HL-60 (cell line): ENCODE results near the gene IZUMO1.

Experiments
- GABPA ChIP-seq: IDR thresholded peaks from 2 replicates; pipeline ENCODE4 v1.6.1; 2012; ENCODE audit warnings: low read depth
- POLR2AphosphoS5 ChIP-seq: IDR thresholded peaks from 2 replicates; pipeline ENCODE4 v1.6.1; 2012; ENCODE audit warnings: low read depth
- REST ChIP-seq: IDR thresholded peaks from 2 replicates; pipeline ENCODE4 v1.6.1; 2012; ENCODE audit warnings: low read depth; ENCODE audit not compliant: insufficient replicate concordance
- SPI1 ChIP-seq: IDR thresholded peaks from 2 replicates; pipeline ENCODE4 v1.6.1; 2012; ENCODE audit warnings: low read depth, mild to moderate bottlenecking, borderline replicate concordance
- TF ChIP-seq, protein P1 (sequence below): IDR thresholded peaks from one replicate; pipeline ENCODE4 v1.5.1; 2011; ENCODE audit warnings: low read length, control low read depth, inconsistent platforms; ENCODE audit not compliant: insufficient read depth

- no peak for TF ChIP-seq POLR2AphosphoS5
- TF ChIP-seq, protein P1, sequence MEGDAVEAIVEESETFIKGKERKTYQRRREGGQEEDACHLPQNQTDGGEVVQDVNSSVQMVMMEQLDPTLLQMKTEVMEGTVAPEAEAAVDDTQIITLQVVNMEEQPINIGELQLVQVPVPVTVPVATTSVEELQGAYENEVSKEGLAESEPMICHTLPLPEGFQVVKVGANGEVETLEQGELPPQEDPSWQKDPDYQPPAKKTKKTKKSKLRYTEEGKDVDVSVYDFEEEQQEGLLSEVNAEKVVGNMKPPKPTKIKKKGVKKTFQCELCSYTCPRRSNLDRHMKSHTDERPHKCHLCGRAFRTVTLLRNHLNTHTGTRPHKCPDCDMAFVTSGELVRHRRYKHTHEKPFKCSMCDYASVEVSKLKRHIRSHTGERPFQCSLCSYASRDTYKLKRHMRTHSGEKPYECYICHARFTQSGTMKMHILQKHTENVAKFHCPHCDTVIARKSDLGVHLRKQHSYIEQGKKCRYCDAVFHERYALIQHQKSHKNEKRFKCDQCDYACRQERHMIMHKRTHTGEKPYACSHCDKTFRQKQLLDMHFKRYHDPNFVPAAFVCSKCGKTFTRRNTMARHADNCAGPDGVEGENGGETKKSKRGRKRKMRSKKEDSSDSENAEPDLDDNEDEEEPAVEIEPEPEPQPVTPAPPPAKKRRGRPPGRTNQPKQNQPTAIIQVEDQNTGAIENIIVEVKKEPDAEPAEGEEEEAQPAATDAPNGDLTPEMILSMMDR: no peak
- TF ChIP-seq SPI1: no peak
- TF ChIP-seq GABPA: no peak
- TF ChIP-seq REST: no peak
These were observed 5.3 kb upstream of the IZUMO1 start for GRCh38 chr19:48751845-48752495.
